Myocyte (in vitro differentiated cells): ENCODE measurements around the gene TAGLN. TPM values are rescaled to one million over a fixed set of nuclear protein-coding genes. Genes with fewer than 3 reads are reported as not detected.
"Not testable (repeated sequence)": the region's sequence is repeated elsewhere in the genome, so short reads cannot be mapped to it uniquely, and the experiment has no call there.

Experiments used
- DNase-seq: peaks from one replicate; pipeline ENCODE4 v3.0.0-alpha.2; 2012; ENCODE audit warnings: low read depth
- total RNA-seq: library from RNA; depleted of rRNA; stranded (reverse); fragments of >200 nt; gene quantifications from 2 replicates; pipeline ENCODE4 v1.2.3, GENCODE V29; 2014

TAGLN gene
- total RNA-seq, 1 donor from 2014 or later, result 462 TPM

DNA sequence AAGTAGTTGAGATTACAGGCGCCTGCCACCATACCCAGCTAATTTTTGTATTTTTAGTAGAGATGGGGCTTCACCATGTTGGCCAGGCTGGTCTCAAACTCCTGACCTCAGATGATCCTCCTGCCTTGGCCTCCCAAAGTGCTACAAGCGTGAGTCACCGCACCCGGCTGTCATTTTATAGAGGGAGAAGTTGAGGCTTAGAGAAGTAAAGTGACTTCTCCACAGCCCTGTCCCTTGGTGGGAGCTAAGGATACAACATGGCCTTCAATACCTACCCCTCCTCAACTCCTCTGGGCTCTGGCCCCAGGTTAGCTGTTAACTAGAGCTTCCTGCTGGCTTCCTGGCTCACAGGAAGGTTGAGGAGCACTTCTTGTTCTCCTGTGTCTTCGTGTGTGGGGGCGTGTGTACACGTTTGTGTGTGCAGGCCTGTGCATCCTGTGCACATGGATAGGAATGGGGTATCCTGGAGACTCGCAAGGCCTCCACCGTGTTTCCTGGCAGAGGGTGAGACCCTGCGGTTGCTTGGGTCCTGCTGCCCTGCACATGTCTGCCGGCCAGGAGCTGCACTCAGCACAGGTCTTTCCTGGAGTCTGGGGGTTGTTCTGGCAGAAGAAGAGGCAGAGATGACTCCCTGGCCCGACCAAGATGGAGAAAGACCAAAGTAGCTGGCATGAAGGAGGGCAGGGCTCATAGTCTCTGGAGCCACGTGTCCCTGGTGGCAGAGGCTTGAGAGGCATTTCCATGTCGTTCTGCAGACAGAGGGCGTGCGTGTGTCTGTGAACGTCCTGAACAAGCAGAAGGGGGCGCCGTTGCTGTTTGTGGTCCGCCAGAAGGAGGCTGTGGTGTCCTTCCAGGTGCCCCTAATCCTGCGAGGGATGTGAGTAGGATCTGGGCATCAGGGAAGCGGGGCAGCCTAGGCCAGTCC, 18.2 kb upstream of the TAGLN start:
- peak; percentile 73 for DNase-seq

DNA sequence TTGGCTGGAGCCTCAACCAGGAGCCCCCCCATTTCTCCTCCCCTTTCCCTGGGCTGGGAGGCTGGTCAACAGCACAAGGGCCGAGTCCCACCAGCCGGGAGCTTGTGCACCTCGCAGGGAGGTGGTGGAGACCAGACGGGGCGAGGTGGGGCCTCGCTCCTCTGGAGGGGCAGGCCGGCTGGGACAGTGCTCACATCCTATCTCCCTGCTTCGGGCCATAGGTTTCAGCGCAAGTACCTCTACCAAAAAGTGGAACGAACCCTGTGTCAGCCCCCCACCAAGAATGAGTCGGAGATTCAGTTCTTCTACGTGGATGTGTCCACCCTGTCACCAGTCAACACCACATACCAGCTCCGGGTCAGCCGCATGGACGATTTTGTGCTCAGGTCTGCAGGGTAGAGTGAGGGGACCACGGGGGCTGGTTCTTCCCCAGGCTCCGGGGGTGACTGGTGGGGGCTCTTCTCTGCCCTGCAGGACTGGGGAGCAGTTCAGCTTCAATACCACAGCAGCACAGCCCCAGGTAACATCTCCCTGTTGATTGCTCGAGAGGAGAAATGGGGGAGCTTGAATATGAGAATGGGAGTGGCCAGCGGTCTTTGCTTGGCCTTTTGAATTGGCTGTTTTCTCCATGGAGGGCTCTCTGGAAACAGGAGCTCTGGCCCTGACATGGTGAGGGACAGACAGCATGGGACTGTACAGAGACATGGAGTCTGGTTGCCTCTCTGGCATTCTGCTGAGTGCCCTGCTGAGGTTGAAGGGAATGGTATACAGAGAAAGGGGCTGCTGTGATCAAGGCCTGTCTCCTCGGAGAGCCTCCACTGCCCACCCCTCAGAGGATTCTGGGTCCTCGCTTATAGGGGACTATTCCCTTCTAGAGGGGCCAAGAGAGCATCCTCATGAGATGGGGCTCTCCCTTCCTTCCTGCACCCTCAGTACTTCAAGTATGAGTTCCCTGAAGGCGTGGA, 17.3 kb upstream of the TAGLN start:
- DNase-seq, result no peak

DNA sequence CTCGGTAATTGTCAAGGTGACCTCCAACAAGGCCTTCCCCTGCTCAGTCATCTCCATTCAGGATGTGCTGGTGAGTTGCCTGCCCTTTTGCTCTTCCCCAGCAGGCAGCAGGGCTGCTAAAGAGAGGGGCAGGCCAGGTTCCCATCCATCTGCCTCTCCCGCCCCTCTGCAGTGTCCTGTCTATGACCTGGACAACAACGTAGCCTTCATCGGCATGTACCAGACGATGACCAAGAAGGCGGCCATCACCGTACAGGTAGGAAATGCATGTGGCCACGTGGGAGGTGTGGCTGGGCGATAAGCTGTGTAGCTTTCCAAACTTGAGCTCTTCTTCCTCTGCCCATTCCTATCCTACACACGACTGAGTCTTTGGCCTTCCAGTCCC, 16.6 kb upstream of the TAGLN start:
- DNase-seq, result no peak

DNA sequence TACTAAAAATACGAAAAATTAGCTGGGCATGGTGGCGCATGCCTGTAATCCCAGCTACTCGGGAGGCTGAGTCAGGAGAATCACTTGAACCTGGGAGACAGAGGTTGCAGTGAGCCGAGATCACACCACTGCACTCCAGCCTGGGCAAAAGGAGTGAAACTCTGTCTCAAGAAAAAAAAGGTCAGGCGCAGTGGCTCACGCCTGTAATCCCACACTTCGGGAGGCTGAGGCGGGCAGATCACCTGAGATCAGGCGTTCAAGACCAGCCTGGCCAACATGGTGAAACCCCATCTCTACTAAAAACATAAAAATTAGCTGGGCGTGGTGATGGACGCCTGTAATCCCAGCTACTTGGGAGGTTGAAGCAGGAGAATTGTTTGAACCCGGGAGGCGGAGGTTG, 16.0 kb upstream of the TAGLN start:
- DNase-seq, result not testable (repeated sequence)

DNA sequence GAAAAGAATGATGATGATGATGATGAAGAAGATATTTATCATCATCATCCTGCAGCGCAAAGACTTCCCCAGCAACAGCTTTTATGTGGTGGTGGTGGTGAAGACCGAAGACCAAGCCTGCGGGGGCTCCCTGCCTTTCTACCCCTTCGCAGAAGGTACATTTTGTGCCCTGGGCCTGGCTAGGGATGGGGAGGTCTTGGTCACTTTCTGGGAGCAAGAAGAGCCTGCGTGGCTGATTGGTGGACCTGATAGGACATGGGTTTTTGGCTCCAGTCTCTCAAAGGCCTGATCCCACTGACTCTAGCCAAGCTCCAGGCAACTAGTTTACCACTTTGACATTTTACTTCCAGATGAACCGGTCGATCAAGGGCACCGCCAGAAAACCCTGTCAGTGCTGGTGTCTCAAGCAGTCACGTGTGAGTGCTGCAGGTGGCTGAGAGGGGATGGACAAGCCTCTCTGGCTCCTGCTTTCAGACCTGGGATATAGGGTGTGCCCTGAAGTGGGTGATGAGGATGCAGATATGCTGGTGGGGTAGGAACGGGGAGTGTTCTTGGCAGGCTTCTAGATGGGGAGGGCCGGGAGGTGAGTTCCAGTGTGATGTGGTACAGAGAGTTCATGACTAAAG, 15.3 kb upstream of the TAGLN start:
- DNase-seq, result no peak

DNA sequence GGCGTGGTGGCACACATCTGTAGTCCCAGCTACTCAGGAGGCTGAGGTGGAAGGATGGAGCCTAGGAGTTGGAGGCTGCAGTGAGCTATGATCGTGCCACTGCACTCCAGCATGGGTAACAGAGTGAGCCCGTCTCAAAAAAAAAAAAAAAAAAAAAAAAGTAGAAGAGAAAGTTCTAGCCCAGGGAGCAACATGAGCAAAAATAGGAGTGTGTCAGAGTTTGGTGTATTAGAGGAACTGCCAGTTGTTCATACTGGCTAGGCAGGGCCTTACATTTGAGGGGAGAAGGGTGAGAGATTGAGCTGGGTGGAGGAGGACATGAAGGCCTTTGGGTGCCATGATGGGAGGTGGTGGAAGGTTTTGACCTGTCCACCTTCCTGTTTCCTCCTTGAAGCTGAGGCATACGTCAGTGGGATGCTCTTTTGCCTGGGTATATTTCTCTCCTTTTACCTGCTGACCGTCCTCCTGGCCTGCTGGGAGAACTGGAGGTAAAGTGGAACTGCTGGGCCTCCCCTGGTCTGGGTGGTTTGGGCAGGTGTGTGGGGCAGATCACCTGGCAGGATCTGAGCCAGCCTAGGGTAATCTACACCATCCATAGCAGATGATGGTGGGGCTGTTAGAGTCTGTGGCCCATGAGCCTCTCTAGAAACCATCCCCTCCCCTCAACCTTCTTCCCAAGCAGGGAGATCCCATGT, 13.3 kb upstream of the TAGLN start:
- DNase-seq, result no peak

DNA sequence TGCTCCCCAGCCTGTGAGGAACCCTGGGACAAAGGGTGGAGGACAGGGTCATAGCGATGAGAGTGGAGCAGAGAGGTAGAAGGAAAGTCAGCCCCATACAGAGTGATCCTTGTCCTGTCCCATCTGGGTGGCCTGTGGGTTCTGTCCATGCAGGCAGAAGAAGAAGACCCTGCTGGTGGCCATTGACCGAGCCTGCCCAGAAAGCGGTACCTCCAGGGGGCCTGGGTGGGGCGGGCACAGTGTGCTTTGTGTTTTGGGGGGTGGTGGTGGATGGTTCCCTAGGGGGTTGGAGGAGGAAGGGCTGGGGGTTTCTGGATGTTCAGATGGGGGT, 12.8 kb upstream of the TAGLN start:
- no peak for DNase-seq

DNA sequence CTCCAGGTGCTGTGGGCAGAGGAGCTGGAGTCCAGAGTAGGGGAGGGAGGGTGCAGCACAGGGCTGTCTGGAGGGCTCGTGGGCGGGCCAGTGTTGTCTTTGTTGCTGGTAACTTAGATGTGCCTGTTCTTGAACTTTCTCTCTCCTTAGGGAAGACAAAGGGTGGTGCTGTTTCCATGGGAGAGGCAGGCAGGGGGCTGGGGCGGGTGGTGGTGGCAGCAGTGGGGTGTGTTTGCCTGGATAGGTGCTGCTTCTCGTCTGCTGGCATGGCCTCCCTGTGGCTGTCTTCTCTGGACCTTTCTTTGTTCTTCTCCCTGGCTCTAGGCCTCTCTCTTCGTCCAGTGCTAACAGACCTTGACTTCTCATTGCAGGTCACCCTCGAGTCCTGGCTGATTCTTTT, 12.2 kb upstream of the TAGLN start:
- no peak for DNase-seq

DNA sequence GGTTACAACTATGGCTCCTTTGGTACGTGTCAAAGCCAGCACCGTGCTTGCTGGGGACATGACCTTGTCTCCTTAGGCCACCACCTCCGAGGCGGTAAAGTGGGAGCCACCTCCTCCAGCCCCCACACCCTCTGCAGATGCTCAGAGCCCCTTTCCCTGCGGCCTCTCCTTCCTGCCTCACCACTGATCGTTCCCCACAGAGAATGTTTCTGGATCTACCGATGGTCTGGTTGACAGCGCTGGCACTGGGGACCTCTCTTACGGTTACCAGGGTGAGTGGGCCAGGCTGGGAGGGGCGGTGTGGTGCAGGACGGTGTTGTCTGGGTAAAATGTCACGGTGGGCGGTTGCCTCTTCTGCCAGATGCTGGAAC, 11.8 kb upstream of the TAGLN start:
- DNase-seq, result no peak

DNA sequence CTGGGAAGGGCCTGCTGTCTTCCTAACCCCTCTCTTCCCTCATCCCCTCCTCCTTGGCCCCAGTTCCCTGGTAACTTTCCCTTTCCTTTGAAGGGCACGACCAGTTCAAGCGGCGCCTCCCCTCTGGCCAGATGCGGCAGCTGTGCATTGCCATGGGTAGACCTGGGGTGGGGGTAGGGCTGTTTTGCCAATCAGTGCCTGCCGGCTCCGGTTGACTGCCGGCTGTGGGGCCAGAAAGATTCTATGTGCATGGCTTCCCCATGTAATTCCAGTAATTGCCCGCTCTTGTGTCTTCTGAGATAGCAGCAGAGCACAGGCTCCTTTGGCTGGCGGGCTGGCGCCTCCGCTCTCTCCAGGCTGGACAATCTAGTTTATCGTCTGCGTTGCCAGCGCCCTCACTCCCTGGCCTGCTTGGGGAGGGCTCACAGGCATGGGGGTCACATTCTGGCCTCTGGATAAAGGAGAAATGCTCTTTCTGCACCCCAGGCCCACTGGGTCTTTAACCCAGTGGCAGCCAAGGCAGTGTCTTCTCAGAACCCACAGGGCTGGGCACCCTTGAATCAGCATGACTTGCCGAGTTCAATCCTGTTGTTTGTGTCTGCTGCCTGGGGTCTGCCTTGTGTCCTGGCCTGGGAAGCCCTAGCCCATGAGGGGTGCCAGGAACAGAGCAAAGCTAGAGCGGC, 11.2 kb upstream of the TAGLN start:
- DNase-seq, result no peak

DNA sequence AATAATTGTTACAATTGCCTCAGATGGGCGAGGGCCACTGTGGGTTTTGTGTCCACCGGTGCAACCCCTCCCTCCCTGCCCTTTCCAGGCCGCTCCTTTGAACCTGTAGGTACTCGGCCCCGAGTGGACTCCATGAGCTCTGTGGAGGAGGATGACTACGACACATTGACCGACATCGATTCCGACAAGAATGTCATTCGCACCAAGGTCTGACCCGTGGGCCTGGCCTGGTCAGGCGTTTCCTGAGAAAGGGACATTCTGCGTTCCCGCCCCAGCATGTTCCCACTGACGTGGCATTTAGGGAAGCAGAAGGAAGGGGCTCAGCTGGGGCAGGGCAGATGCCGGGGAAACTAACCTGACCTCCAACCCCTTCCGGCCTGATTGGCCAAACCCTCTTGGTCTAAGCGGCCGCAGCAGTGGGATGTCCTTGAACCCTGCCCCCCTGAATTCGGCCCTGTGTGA, 10.5 kb upstream of the TAGLN start:
- DNase-seq, result no peak

DNA sequence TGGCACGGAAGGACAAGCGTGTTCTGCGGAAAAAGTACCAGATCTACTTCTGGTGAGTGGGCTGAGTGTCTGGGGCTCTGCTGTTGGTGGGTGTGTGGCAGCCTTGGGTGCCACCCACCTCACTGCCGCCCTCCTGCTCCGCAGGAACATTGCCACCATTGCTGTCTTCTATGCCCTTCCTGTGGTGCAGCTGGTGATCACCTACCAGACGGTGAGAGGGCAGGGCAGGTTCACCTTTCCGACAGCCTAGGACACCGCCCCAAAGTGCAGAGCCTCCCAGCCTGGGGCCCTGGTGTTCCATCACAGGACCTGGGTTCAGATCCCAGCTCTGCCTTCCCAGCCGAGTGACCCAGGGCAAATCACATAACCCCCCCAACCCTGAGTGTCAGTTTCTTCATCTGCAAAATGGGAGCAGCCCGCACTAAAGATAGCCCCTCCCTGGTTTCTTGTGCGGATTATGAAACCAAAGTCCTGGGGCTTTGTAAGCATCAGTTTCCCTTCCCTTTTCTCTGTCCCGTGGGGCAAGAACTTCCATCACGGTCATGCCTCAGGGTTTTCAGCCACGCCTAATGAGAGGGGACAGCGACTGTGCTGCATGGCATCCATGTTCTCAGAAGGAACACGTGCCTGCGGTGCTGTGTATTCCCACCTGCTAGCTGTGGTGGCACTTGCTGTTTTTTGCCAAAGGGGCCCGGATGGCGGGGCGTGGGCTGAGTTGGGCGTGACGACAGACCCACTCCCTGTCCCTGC, 9.8 kb upstream of the TAGLN start:
- no peak for DNase-seq

DNA sequence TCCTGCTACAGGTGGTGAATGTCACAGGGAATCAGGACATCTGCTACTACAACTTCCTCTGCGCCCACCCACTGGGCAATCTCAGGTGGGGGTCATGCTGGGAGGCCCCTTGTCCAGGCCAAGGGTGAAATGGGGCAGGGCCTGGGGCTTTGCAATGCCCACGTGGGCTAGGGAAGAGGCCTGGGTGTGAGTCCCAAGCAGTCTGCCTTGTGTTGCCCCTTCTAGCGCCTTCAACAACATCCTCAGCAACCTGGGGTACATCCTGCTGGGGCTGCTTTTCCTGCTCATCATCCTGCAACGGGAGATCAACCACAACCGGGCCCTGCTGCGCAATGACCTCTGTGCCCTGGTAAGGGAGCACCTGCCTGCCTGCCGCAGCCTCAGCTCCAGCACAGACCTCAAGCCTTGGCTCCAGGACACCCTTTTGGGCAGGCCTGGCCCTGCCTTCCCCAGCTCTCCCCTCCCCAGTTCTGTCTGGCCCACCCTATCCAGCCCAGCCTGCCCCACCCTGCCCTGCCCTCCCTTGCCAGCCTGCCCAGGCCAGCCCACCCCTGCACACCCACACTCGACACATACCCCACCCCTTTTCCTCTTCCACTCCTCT, 9.1 kb upstream of the TAGLN start:
- no peak for DNase-seq

DNA sequence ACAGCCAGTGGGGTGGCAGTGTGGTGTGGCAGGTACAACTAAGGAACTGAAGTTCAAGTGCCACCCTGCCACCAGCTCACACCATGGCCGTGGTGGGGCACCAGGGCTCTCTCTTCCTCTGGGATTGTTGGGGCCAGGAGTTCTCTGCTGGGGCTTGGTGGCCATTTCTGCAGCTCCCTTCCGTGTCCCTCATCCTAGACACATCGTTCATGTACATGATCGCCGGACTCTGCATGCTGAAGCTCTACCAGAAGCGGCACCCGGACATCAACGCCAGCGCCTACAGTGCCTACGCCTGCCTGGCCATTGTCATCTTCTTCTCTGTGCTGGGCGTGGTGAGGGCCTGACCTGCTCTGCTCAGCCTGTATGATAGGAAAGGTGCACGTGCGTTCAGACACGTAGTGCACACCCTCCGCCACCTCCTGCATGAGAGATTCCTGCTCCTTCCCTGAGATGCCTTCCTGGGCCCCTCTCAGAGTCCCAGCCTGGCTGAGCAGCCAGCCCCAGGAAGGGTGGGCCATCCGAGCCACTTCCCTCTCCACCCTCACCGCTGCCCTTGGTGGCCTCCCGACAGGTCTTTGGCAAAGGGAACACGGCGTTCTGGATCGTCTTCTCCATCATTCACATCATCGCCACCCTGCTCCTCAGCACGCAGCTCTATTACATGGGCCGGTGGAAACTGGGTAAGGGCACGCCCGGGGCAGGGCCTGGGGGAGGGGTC, 7.3 kb upstream of the TAGLN start:
- no peak for DNase-seq

DNA sequence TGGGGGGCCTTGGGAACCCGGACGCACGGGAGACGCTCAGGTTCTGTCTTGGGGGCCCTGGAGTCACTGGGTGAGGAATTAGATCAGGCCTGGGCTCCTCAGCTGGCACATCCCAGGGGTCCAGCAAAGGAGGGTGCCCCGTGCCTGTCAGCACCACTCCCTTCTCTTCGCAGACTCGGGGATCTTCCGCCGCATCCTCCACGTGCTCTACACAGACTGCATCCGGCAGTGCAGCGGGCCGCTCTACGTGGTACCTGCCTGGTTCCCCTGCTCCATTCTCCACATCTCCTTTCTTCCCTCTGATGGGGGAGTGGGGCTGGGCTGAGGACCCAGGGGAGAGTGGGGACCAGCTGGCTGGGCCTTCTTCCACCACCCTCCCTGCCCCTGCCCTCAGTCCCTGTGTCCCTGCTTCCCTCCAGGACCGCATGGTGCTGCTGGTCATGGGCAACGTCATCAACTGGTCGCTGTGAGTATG, 6.7 kb upstream of the TAGLN start:
- no peak for DNase-seq

DNA sequence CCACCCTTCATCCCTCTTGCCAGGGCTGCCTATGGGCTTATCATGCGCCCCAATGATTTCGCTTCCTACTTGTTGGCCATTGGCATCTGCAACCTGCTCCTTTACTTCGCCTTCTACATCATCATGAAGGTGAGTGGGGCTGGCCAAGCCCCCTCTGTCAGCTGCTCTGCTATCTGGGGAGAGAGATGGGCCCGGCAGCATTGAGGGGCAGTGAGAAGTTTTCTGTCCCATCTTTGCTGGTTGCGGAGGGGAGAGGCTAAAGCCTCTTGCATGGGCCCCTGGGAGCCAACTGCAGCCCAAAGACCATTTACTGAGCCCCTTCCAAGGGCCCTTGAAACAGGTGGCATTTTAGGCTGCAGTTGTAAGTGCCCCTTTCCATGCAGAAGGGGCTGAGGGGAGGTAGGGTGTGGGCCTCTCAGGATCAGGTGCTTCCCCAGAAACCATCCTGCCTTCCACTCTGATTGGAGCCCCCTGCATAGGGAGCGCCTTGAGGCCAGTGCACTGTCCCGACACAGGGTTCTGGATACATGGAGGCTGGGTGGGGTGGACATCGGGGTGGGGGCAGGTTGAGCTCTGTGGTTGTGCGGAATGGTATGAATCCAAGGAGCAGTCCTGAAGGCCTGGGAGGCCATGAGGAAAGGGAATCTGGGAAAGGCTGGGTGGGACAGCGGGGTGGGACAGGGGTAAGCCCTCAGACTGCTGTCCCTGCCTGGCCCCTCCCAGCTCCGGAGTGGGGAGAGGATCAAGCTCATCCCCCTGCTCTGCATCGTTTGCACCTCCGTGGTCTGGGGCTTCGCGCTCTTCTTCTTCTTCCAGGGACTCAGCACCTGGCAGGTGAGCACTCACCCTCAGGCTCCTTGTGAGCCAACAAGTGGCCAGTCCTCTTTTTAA, 5.8 kb upstream of the TAGLN start:
- DNase-seq, result no peak

DNA sequence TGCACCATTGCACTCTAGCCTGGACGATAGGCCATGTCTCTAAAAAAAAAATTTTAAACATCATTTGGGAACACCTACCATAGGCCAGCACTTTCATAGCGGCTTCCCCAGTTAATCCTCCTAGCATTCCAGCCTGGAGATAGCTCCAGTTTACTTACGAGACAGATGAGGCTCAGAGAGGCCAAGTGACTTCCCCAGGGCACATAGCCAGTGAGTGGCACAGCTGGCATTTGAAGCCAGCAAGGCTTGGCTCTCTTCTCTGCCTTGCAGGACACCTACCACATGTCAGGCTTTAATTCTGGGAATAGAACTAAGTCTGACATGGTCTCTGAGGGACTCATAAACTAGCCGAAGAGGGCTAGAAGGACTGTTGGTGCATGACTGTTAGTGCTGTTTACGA, 4.9 kb upstream of the TAGLN start:
- peak; percentile 53 for DNase-seq

DNA sequence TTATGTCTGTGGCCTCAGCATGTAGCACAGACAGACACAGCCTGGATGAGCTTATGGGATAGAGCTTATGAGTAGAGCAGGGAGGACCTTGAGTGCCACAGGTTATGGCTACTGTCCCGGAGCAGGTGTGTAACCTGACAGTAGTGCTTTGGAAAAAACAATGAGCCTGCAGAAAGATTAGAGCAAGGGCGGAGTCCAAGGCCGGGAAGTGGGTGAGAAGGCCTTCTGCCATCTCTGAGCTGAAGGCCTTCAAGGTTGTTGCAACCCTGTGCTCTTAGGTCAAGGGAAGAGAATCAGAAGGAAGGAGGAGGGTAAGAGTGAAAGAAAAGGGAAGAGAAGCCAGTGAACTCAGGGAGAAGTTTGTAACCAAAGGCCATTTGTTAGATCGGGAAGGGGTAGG, 3.9 kb upstream of the TAGLN start:
- no peak for DNase-seq
